OCI-LY3 (cell line): ENCODE data around the gene PDPR.
"Not testable (repeated sequence)": the region's sequence is repeated elsewhere in the genome, so short reads cannot be mapped to it uniquely, and the experiment has no call there.

ENCODE experiments used
- H2AFZ ChIP-seq: fragments of 200-600, 300-600 bp; shearing (Covaris generic); 2 replicates; pipeline ENCODE4 v1.6.0; 2014; ENCODE audit warnings: antibody characterized with exemption, low read depth, low read length
- H3K27ac ChIP-seq: fragments of 200-600, 300-600 bp; sonication (generic); 2 replicates; pipeline ENCODE4 v1.5.1; 2014; ENCODE audit warnings: mild to moderate bottlenecking, low read length, moderate library complexity, mixed read lengths
- H3K27me3 ChIP-seq: fragments of 200-600, 300-600 bp; sonication (generic); 2 replicates; pipeline ENCODE4 v1.6.1; 2014; ENCODE audit warnings: low read depth, low read length, mixed read lengths
- H3K36me3 ChIP-seq: fragments of 200-600, 300-600 bp; sonication (generic); replicated peaks from 2 replicates; pipeline ENCODE3; 2014; ENCODE audit warnings: low read depth, low read length, mixed read lengths
- H3K4me1 ChIP-seq: fragments of 300-600, 200-600 bp; sonication (generic); 2 replicates; pipeline ENCODE4 v1.6.1; 2014; ENCODE audit warnings: low read length, mixed read lengths
- H3K4me2 ChIP-seq: fragments of 200-600, 300-600 bp; sonication (generic); 2 replicates; pipeline ENCODE4 v1.6.1; 2014; ENCODE audit warnings: low read length, mixed read lengths
- H3K4me3 ChIP-seq: fragments of 300-600, 200-600 bp; sonication (generic); 2 replicates; pipeline ENCODE4 v1.5.1; 2014; ENCODE audit warnings: antibody characterized with exemption, mild to moderate bottlenecking, low read length, moderate library complexity
- H3K79me2 ChIP-seq: fragments of 300-600, 200-600 bp; shearing (Covaris generic); 2 replicates; pipeline ENCODE4 v1.6.1; 2014; ENCODE audit warnings: mild to moderate bottlenecking, low read length, mixed read lengths
- H3K9ac ChIP-seq: fragments of 300-600, 200-600 bp; shearing (Covaris generic); 2 replicates; pipeline ENCODE4 v1.6.0; 2014; ENCODE audit warnings: mild to moderate bottlenecking, low read length, moderate library complexity
- H3K9me3 ChIP-seq: fragments of 200-600, 300-600 bp; shearing (Covaris generic); 2 replicates; pipeline ENCODE4 v1.6.1; 2014; ENCODE audit warnings: low read length, mixed read lengths; ENCODE audit not compliant: insufficient read depth
- H4K20me1 ChIP-seq: fragments of 200-600, 300-600 bp; sonication (generic); 2 replicates; pipeline ENCODE4 v1.6.1; 2016; ENCODE audit warnings: low read length, mixed read lengths; ENCODE audit not compliant: insufficient read depth

PDPR gene

GRCh38 chr16:70123822-70124221 is 9.7 kb downstream of the PDPR start:
- H3K4me2 ChIP-seq, H4K20me1 ChIP-seq, H3K4me1 ChIP-seq, H3K79me2 ChIP-seq, H3K4me3 ChIP-seq, H3K36me3 ChIP-seq, H2AFZ ChIP-seq, H3K27me3 ChIP-seq, H3K27ac ChIP-seq, H3K9ac ChIP-seq, H3K9me3 ChIP-seq: not testable (repeated sequence)

GRCh38 chr16:70126226-70126625 is 12.1 kb downstream of the PDPR start:
- not testable (repeated sequence) for H3K9ac ChIP-seq, H3K27me3 ChIP-seq, H3K4me1 ChIP-seq, H3K27ac ChIP-seq, H3K4me3 ChIP-seq, H3K9me3 ChIP-seq, H3K4me2 ChIP-seq, H4K20me1 ChIP-seq, H3K79me2 ChIP-seq, H2AFZ ChIP-seq, H3K36me3 ChIP-seq

GRCh38 chr16:70127706-70128105 is 13.6 kb downstream of the PDPR start:
- H3K9ac ChIP-seq, H4K20me1 ChIP-seq, H3K4me2 ChIP-seq, H2AFZ ChIP-seq, H3K36me3 ChIP-seq, H3K27me3 ChIP-seq, H3K4me1 ChIP-seq, H3K4me3 ChIP-seq, H3K79me2 ChIP-seq, H3K9me3 ChIP-seq, H3K27ac ChIP-seq: not testable (repeated sequence)

GRCh38 chr16:70128844-70129243 is 14.7 kb downstream of the PDPR start:
- H3K36me3 ChIP-seq, H3K9me3 ChIP-seq: not testable (repeated sequence)

GRCh38 chr16:70135796-70136195 is 21.7 kb downstream of the PDPR start:
- H3K79me2 ChIP-seq, H3K36me3 ChIP-seq, H4K20me1 ChIP-seq, H3K9ac ChIP-seq, H3K9me3 ChIP-seq, H3K27me3 ChIP-seq, H3K4me2 ChIP-seq, H3K4me1 ChIP-seq, H2AFZ ChIP-seq, H3K27ac ChIP-seq, H3K4me3 ChIP-seq: not testable (repeated sequence)

More at GRCh38 chr16:70128844-70129243, 14.7 kb downstream of the PDPR start:
- H3K9ac ChIP-seq, H4K20me1 ChIP-seq, H3K4me3 ChIP-seq, H3K4me1 ChIP-seq, H3K4me2 ChIP-seq, H3K79me2 ChIP-seq, H3K27ac ChIP-seq, H3K27me3 ChIP-seq, H2AFZ ChIP-seq: not testable (repeated sequence)

GRCh38 chr16:70136595-70136994 is 22.5 kb downstream of the PDPR start:
- not testable (repeated sequence) for H3K79me2 ChIP-seq, H2AFZ ChIP-seq, H3K4me1 ChIP-seq, H3K36me3 ChIP-seq, H3K9me3 ChIP-seq, H3K27ac ChIP-seq, H4K20me1 ChIP-seq, H3K4me2 ChIP-seq, H3K27me3 ChIP-seq, H3K4me3 ChIP-seq, H3K9ac ChIP-seq

GRCh38 chr16:70142739-70143138 is 28.6 kb downstream of the PDPR start:
- not testable (repeated sequence) for H3K36me3 ChIP-seq, H3K4me2 ChIP-seq, H3K9me3 ChIP-seq, H3K79me2 ChIP-seq, H3K9ac ChIP-seq, H4K20me1 ChIP-seq, H2AFZ ChIP-seq, H3K27ac ChIP-seq, H3K4me1 ChIP-seq, H3K4me3 ChIP-seq, H3K27me3 ChIP-seq

GRCh38 chr16:70143231-70143895 is 29.2 kb downstream of the PDPR start:
- H4K20me1 ChIP-seq, H3K27ac ChIP-seq, H3K36me3 ChIP-seq, H3K27me3 ChIP-seq, H3K9ac ChIP-seq, H2AFZ ChIP-seq, H3K4me1 ChIP-seq, H3K79me2 ChIP-seq, H3K4me3 ChIP-seq, H3K9me3 ChIP-seq, H3K4me2 ChIP-seq: not testable (repeated sequence)

- H3K4me1 ChIP-seq, H4K20me1 ChIP-seq, H3K4me2 ChIP-seq, H2AFZ ChIP-seq, H3K9me3 ChIP-seq, H3K27ac ChIP-seq, H3K79me2 ChIP-seq, H3K9ac ChIP-seq, H3K27me3 ChIP-seq, H3K4me3 ChIP-seq: not testable (repeated sequence)
- H3K36me3 ChIP-seq: peaks cover 15% of the 10 kb centered on the region
These were observed 33.7 kb downstream of the PDPR start for GRCh38 chr16:70147853-70148252.

GRCh38 chr16:70148453-70148852 is 34.3 kb downstream of the PDPR start:
- H3K79me2 ChIP-seq, H4K20me1 ChIP-seq, H3K9ac ChIP-seq, H3K9me3 ChIP-seq, H3K27ac ChIP-seq, H3K4me2 ChIP-seq, H3K4me1 ChIP-seq, H2AFZ ChIP-seq, H3K4me3 ChIP-seq, H3K27me3 ChIP-seq: not testable (repeated sequence)
- peaks cover 21% of the 10 kb centered on the region for H3K36me3 ChIP-seq
